Upper lobe of left lung (tissue), 6 donors: Measurements from ENCODE around the gene CEP170B. TPM values are rescaled to one million over a fixed set of nuclear protein-coding genes. Genes with fewer than 3 reads are reported as not detected.
"Not testable (repeated sequence)": the region's sequence is repeated elsewhere in the genome, so short reads cannot be mapped to it uniquely, and the experiment has no call there.

Experiments used
- ATAC-seq, 2 donors: fragments of 200-7000 bp; cut with Tn5 transposase; one replicate each; pipeline ENCODE4 v1.9.1; 2022; ENCODE audit warnings: mild to moderate bottlenecking in 2 of 2, moderate library complexity in 2 of 2; ENCODE audit not compliant: low FRiP score in 2 of 2
- DNase-seq, 2 donors: peaks; one replicate each; pipeline ENCODE4 v3.0.0-alpha.2; 2019 to 2020
- H3K27ac ChIP-seq, 4 donors: fragments of 200-600 bp; sonication (generic); one replicate each; pipeline ENCODE4 v1.5.1; 2016 to 2019
- H3K27me3 ChIP-seq, 4 donors: fragments of 200-600 bp; sonication (generic); one replicate each; pipeline ENCODE4 v1.5.1; 2017 to 2019
- H3K36me3 ChIP-seq, 4 donors: fragments of 200-600 bp; sonication (generic); one replicate each; pipeline ENCODE4 v1.5.1; 2016 to 2019
- H3K4me1 ChIP-seq, 4 donors: fragments of 200-600 bp; sonication (generic); one replicate each; pipeline ENCODE4 v1.5.1; 2018 to 2019
- H3K4me3 ChIP-seq, 4 donors: fragments of 200-600 bp; sonication (generic); one replicate each; pipeline ENCODE4 v1.5.1; 2017 to 2019; ENCODE audit warnings: mild to moderate bottlenecking in 2 of 4, moderate library complexity in 1 of 4
- H3K9me3 ChIP-seq, 4 donors: fragments of 200-600 bp; sonication (generic); one replicate each; pipeline ENCODE4 v1.5.1; 2018 to 2019
- CTCF ChIP-seq, 6 experiments: fragments of 450-650 bp in 4 of 6; fragments of 200-600 bp in 2 of 6; sonication (generic) in 2 of 6; IDR thresholded peaks; one replicate each; pipeline ENCODE4 v1.5.1; 2016 to 2019; ENCODE audit warnings: antibody characterized with exemption in 6 of 6
- EP300 ChIP-seq, 4 donors: sonication (generic); formaldehyde crosslinking; IDR thresholded peaks; one replicate each; pipeline ENCODE4 v1.5.1; 2017; ENCODE audit warnings: antibody characterized with exemption in 4 of 4, control low read depth in 2 of 4
- POLR2A ChIP-seq, 4 donors: fragments of 450-650 bp; IDR thresholded peaks; one replicate each; pipeline ENCODE4 v1.5.1; 2016 to 2017; ENCODE audit warnings: antibody characterized with exemption in 4 of 4, mild to moderate bottlenecking in 2 of 4
- POLR2AphosphoS5 ChIP-seq, 2 donors: sonication (generic); formaldehyde crosslinking; IDR thresholded peaks; one replicate each; pipeline ENCODE4 v1.5.1; 2017; ENCODE audit warnings: antibody characterized with exemption in 2 of 2
- WGBS, 2 donors: methylation state at CpG; one replicate each; pipeline ENCODE4 v1.1.5; 2017 to 2018; 5-methylcytosine and 5-hydroxymethylcytosine counted together
- total RNA-seq, 6 donors: library from RNA; depleted of rRNA in 4 of 6; stranded (reverse); fragments of >200 nt in 4 of 6; gene quantifications; one replicate each; pipeline versions ENCODE4 v1.1.0 to v1.2.1, GENCODE V29; 2016 to 2021
- donor health status: DM: no; HTN: no; CAD: no; lungs with moderate emphysema.
- donor health status: DM: no; HTN: yes; CAD: no; lungs with severe emphysema.

Gene CEP170B
- total RNA-seq, 6 donors from 2014 or later = 24.2 to 57.8 (median 35.6) TPM

- Histone ChIP-seq H3K9me3 (peaks cover 10 to 13% (median 10%) of the 10 kb centered on the region in 4 donors), H3K36me3 (no peaks in the 10 kb centered on the region), H3K27ac (no peak overlapping the region), H3K4me1 (no peaks in the 10 kb centered on the region), H3K27me3 (no peaks in the 10 kb centered on the region), H3K4me3 (no peak overlapping the region)
- TF ChIP-seq EP300 (IDR thresholded peaks at IDR 0.05) (no peak), POLR2AphosphoS5 (IDR thresholded peaks at IDR 0.05) (no peak), CTCF (IDR thresholded peaks at IDR 0.05) (no peak), POLR2A (IDR thresholded peaks at IDR 0.05) (no peak)
- ATAC-seq = no peak
- DNase-seq = no peak
- 23 to 35% methylated on average over 1 of the region's 1 CpG for WGBS, 2 donors
These were observed 43.2 kb downstream of the CEP170B start for GRCh38 chr14:104908303-104908702.

- no peak for TF ChIP-seq POLR2A (IDR thresholded peaks at IDR 0.05)
- no peak for TF ChIP-seq EP300 (IDR thresholded peaks at IDR 0.05)
- no peak overlapping the region for H3K4me3 ChIP-seq
- no peak for DNase-seq
- 76 to 90% methylated on average over 3 of the region's 3 CpGs for WGBS, 2 donors
- H3K27ac ChIP-seq = no peak overlapping the region
- H3K27me3 ChIP-seq = no peaks in the 10 kb centered on the region
- H3K36me3 ChIP-seq = no peaks in the 10 kb centered on the region
- ATAC-seq = no peak
- peaks cover 10 to 13% (median 10%) of the 10 kb centered on the region in 4 donors for H3K9me3 ChIP-seq
- H3K4me1 ChIP-seq = no peaks in the 10 kb centered on the region
These were observed 47.0 kb downstream of the CEP170B start for GRCh38 chr14:104912053-104912452.

- ATAC-seq (peak in 1 of 2 donors; percentile 82), DNase-seq (no peak)
- H3K4me1 ChIP-seq = no peaks in the 10 kb centered on the region
- H3K9me3 ChIP-seq = peaks cover 10 to 13% (median 10%) of the 10 kb centered on the region in 4 donors
- TF ChIP-seq POLR2AphosphoS5 (IDR thresholded peaks at IDR 0.05) (no peak), POLR2A (IDR thresholded peaks at IDR 0.05) (no peak), EP300 (IDR thresholded peaks at IDR 0.05) (no peak), CTCF (IDR thresholded peaks at IDR 0.05) (no peak)
- 67 to 83% methylated on average over 7 of the region's 7 CpGs for WGBS, 2 donors
- no peak overlapping the region for H3K27ac ChIP-seq
- no peaks in the 10 kb centered on the region for H3K36me3 ChIP-seq
- H3K27me3 ChIP-seq = no peaks in the 10 kb centered on the region
- H3K4me3 ChIP-seq = no peak overlapping the region
These were observed 48.4 kb downstream of the CEP170B start for GRCh38 chr14:104913435-104913834.

GRCh38 chr14:104917116-104917515, 52.0 kb downstream of the CEP170B start:
- Histone ChIP-seq H3K9me3 (peaks cover 3 to 4% (median 4%) of the 10 kb centered on the region in 4 donors), H3K4me1 (no peaks in the 10 kb centered on the region), H3K27ac (no peak overlapping the region), H3K27me3 (no peaks in the 10 kb centered on the region), H3K36me3 (no peaks in the 10 kb centered on the region), H3K4me3 (no peak overlapping the region)
- DNase-seq (no peak), ATAC-seq (no peak)
- TF ChIP-seq CTCF (IDR thresholded peaks at IDR 0.05) = no peak
- 85 to 88% methylated on average over 9 of the region's 9 CpGs for WGBS, 2 donors

GRCh38 chr14:104917993-104918392, 52.9 kb downstream of the CEP170B start:
- no peak for TF ChIP-seq POLR2AphosphoS5 (IDR thresholded peaks at IDR 0.05)
- TF ChIP-seq EP300 (IDR thresholded peaks at IDR 0.05) = no peak
- no peak for TF ChIP-seq POLR2A (IDR thresholded peaks at IDR 0.05)
- no peak for TF ChIP-seq CTCF (IDR thresholded peaks at IDR 0.05)
- ATAC-seq = no peak
- 69 to 76% methylated on average over 4 of the region's 4 CpGs for WGBS, 2 donors

GRCh38 chr14:104919152-104919992, 54.3 kb downstream of the CEP170B start:
- not testable (repeated sequence) for H3K27ac ChIP-seq, ATAC-seq, H3K4me3 ChIP-seq, H3K9me3 ChIP-seq, H3K36me3 ChIP-seq, H3K27me3 ChIP-seq, DNase-seq, H3K4me1 ChIP-seq
- WGBS, 2 donors = 74 to 75% methylated on average over 12 of the region's 12 CpGs

More at GRCh38 chr14:104917993-104918392, 52.9 kb downstream of the CEP170B start:
- H3K9me3 ChIP-seq = no peaks in the 10 kb centered on the region
- no peaks in the 10 kb centered on the region for H3K27me3 ChIP-seq
- DNase-seq = no peak
- no peak overlapping the region for H3K4me3 ChIP-seq
- no peak overlapping the region for H3K27ac ChIP-seq
- H3K4me1 ChIP-seq = no peaks in the 10 kb centered on the region
- no peaks in the 10 kb centered on the region for H3K36me3 ChIP-seq
